Subcutaneous adipose tissue (tissue), 4 donors: ENCODE data around the gene TRAF5. TPM values are rescaled to one million over a fixed set of nuclear protein-coding genes. Genes with fewer than 3 reads are reported as not detected.

Source experiments
- total RNA-seq, 4 donors: library from RNA; depleted of rRNA; stranded (reverse); fragments of >200 nt; gene quantifications; one replicate each; pipeline ENCODE4 v1.1.0, GENCODE V29; 2016
- TF ChIP-seq, protein P1 (sequence below): fragments of 450-650 bp; IDR thresholded peaks from one replicate; pipeline ENCODE4 v1.5.1; 2016; ENCODE audit warnings: low read depth, mild to moderate bottlenecking, control low read depth, antibody characterized with exemption, moderate library complexity

TRAF5 gene
- total RNA-seq, 4 donors from 2014 or later = 10.1 to 19.1 (median 12.6) TPM

DNA sequence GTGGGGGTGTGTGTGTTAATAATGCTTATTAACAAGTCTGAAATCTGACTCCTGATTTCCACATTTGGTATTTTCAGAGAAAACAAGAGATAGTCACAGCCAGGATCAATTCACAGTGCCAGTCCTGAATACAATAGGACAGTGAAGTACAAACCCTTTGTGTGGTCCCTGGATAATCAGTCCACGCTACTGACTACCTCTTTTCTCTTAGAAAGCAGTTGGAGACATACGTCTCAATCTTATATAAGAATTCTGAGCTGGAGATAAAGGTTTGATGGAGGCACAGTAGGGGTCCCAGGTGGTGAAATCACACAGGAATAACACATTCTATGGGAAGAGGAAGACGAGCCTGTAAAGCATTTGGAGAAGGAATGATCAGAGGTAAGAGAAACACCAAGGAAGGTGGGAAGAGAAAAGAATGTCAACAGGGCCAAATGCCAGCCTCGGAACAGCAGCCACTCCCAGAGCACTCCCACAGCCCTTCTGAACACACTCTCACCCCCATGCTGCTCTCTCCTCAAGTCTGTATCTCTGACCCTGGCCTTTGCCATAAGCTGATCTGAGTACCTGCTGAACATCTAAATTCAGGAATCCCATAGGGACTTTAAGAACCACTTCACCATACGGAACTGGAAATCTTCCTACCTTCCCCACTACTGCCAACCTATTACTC lies 48.6 kb downstream of the TRAF5 start:
- TF ChIP-seq, protein P1, sequence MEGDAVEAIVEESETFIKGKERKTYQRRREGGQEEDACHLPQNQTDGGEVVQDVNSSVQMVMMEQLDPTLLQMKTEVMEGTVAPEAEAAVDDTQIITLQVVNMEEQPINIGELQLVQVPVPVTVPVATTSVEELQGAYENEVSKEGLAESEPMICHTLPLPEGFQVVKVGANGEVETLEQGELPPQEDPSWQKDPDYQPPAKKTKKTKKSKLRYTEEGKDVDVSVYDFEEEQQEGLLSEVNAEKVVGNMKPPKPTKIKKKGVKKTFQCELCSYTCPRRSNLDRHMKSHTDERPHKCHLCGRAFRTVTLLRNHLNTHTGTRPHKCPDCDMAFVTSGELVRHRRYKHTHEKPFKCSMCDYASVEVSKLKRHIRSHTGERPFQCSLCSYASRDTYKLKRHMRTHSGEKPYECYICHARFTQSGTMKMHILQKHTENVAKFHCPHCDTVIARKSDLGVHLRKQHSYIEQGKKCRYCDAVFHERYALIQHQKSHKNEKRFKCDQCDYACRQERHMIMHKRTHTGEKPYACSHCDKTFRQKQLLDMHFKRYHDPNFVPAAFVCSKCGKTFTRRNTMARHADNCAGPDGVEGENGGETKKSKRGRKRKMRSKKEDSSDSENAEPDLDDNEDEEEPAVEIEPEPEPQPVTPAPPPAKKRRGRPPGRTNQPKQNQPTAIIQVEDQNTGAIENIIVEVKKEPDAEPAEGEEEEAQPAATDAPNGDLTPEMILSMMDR = no peak

DNA sequence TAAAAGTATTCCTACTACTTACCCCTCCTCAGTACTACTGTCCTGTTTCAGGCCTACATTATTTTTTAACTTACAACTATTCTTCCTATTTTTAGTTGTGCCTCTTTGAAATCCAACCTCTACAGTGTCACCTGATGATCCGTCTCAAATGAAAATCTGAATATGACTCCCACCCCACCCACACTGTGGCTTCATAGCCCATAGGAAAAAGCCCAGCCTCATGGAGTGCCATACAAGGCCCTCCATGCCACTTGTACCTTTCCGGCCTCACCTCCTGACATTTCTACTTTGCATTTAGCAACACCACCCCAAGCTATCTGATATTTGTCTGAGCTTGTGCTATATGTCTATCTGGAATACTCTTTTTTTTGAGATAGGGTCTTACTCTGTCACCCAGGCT lies 49.3 kb downstream of the TRAF5 start:
- TF ChIP-seq, protein P1 = no peak

DNA sequence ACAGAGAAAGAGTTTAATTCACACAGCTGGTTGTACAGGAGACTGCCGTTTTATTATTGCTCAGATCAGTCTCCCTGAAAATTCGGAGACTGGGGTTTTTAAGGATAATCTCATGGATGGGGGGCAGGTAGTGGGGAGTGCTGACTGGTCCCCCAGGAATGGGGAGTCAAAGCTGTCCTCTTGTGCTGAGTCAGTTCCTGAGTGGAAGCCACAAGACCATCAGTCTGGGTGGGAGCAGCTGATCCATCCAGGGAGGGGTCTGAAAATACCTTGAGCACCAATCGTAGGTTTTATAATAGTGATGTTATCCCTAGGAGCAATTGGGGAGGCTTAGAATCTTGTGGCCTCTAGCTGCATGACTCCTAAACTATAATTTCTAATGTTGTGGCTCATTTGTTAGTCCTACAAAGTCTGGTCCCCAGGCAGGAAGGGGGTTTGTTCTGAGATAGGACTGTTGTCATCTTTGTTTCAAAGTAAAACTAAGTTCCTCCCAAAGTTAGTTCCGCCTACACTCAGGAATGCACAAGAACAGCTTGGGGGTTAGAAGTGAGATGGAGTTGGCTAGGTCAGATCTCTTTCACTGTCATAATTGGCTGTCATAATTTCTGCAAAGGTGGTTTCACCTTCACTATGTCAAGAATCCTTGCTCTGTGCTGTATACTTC lies 50.3 kb downstream of the TRAF5 start:
- TF ChIP-seq, protein P1 = no peak

DNA sequence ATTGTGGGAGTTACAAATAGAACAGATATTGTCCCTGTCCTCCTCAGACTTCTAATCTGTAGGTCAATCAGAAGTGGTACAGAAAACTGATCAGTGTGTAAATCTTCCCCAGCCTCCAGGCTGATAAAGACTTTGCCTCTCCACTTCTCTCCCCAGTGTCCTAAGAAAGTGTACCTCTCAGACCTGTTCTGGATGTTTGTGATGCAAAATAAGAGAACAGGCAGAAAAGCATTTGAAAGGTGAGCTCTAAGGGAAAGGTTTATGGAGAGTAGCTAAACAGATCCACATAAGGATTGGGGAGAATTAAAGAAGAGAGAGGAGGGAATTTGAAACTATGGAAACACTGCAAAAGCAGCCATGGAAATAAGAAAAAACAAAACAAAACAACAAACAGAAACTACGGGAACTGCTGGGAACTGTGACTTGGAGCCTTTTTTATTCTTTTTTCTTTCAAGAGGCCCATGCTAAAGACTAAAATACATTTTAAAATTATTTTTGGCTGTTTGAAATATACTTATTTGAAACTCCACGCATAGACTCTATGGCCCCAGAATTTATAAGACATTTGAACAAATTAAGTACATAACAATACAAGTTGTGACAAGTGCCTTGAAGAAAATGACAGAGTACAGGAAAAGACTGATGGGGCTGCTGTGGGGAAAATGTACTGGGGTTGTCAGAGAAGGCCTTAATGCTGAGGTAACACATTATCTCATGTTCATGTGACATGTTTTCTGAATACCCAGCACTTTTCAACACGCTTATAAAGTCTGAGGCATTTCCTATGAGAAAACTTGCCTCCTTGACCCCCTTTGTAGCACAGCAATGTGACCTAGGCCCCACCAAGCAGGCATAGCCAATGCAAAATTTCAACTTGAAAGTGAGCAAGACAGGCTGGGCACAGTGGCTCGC lies 51.2 kb downstream of the TRAF5 start:
- TF ChIP-seq, protein P1 = no peak

DNA sequence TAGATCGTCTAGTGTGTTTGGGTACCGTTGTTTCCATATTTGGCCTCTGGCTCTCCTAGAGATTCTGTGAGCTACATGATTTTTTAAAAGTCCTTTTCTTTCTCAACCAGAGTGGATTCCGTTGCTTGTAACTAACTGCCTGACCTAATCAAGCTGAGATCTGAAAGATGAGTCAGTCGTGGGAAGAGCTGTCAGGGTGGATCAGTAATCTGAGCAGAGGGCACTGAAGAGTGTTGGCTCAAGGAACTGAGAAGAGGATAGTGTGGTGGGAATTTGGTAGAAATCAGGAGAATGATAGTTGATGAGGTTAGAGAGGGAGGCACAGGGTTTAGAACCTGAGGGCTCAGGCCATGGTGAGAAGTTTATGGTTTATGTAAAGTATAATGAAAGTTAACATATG lies 52.2 kb downstream of the TRAF5 start:
- TF ChIP-seq, protein P1 = no peak

DNA sequence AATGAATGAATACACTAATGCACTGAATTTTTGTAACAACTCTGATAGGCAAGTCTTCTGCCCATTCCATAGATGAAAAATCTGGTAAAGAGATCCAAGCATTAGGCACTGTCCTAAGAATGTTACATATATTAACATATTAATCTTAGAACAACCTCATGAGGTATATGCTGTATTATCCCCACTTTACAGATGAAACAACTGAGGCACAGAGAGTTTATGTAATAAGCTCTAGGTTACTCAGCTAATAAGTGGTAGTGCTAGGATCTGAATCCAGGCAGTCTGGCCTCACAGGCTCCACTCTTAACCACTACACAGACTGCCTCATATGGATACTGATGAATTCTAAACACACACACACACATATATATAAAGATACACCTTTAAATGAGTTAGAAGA lies 52.8 kb downstream of the TRAF5 start:
- TF ChIP-seq, protein P1 = no peak
